H1 (cell line): ENCODE results near the gene OXLD1. TPM values are rescaled to one million over a fixed set of nuclear protein-coding genes. Genes with fewer than 3 reads are reported as not detected.

Experiments used
- CTCF ChIA-PET: fragments of 300-600 bp; sonication (Branson Sonifier 250); formaldehyde crosslinking; loops from one replicate; lab custom pipeline; 2021; ENCODE audit not compliant: partially characterized antibody; lab: Charles Lee
- POLR2A ChIA-PET: fragments of 300-600 bp; sonication (Branson Sonifier 250); formaldehyde crosslinking; loops from one replicate; lab custom pipeline; 2021; ENCODE audit warnings: inconsistent platforms; ENCODE audit not compliant: partially characterized antibody; lab: Charles Lee
- DNase-seq, 2 experiments: peaks; one replicate each; pipeline versions ENCODE4 v3.0.0 to v3.0.0-alpha.2; 2010 to 2022; ENCODE audit warnings: low spot score in 2 of 2, low read depth in 1 of 2, mixed read lengths in 1 of 2
- FAIRE-seq: peaks from 2 replicates; lab custom pipeline; 2011; peaks lifted over from hg19 to GRCh38; lab: Jason Lieb, UNC
- H2AFZ ChIP-seq: 2 replicates; pipeline ENCODE4 v1.8.1; 2012; ENCODE audit warnings: low read length, inconsistent platforms
- H2AK5ac ChIP-seq: 2 replicates; pipeline ENCODE4 v1.6.1; 2013; ENCODE audit warnings: low read depth, low read length
- H2BK120ac ChIP-seq: replicated peaks from 2 replicates; pipeline ENCODE3; 2013; ENCODE audit warnings: low read depth, low read length, inconsistent platforms
- H2BK12ac ChIP-seq: 2 replicates; pipeline ENCODE4 v1.6.1; 2013; ENCODE audit warnings: low read depth, low read length
- H2BK15ac ChIP-seq: 2 replicates; pipeline ENCODE4 v1.6.1; 2013; ENCODE audit warnings: low read length
- H2BK20ac ChIP-seq: 2 replicates; pipeline ENCODE4 v1.6.1; 2013; ENCODE audit warnings: low read length
- H2BK5ac ChIP-seq: 2 replicates; pipeline ENCODE4 v1.6.1; 2013; ENCODE audit warnings: low read depth, low read length
- H3K14ac ChIP-seq: 2 replicates; pipeline ENCODE4 v1.6.1; 2013; ENCODE audit warnings: inconsistent platforms; ENCODE audit not compliant: insufficient read length
- H3K18ac ChIP-seq: 2 replicates; pipeline ENCODE4 v1.6.1; 2013; ENCODE audit warnings: low read length; ENCODE audit errors: extremely low read depth
- H3K23ac ChIP-seq: 2 replicates; pipeline ENCODE4 v1.6.1; 2013; ENCODE audit warnings: inconsistent platforms; ENCODE audit not compliant: insufficient read length
- H3K23me2 ChIP-seq: 2 replicates; pipeline ENCODE4 v1.6.1; 2013; ENCODE audit warnings: low read depth, low read length
- H3K27ac ChIP-seq: 2 replicates; pipeline ENCODE4 v1.6.1; 2011; ENCODE audit warnings: low read depth, low read length, inconsistent platforms
- H3K27me3 ChIP-seq, 4 experiments: replicated peaks in 1 of 4; 1 replicate in 1 of 4; 2 replicates in 3 of 4; pipeline versions ENCODE4 v1.6.1 to v1.8.1; 2011 to 2013; ENCODE audit warnings: low read length in 3 of 4, mild to moderate bottlenecking in 3 of 4, inconsistent platforms in 2 of 4, mixed read lengths in 2 of 4, moderate library complexity in 1 of 4; ENCODE audit not compliant: control insufficient read depth in 3 of 4, insufficient read depth in 3 of 4; ENCODE audit errors: extremely low read depth in 1 of 4
- H3K36me3 ChIP-seq, 4 experiments: 2 replicates each; pipeline versions ENCODE4 v1.6.1 to v1.8.1; 2011 to 2013; ENCODE audit warnings: mild to moderate bottlenecking in 4 of 4, low read length in 3 of 4, moderate library complexity in 2 of 4, control low read depth in 1 of 4, inconsistent platforms in 1 of 4; ENCODE audit not compliant: insufficient read depth in 4 of 4, control insufficient read depth in 2 of 4
- H3K4ac ChIP-seq: replicated peaks from 2 replicates; pipeline ENCODE3; 2013; ENCODE audit warnings: low read length, low read depth, mixed read lengths, inconsistent platforms; ENCODE audit not compliant: insufficient read length
- H3K4me1 ChIP-seq, 4 experiments: replicated peaks in 1 of 4; 1 replicate in 1 of 4; 2 replicates in 3 of 4; pipeline versions ENCODE4 v1.6.1 to v1.8.1; 2011 to 2013; ENCODE audit warnings: low read length in 3 of 4, inconsistent platforms in 2 of 4, mixed read lengths in 1 of 4; ENCODE audit not compliant: insufficient read depth in 4 of 4, control insufficient read depth in 3 of 4
- H3K4me2 ChIP-seq, 2 experiments: 2 replicates each; pipeline versions ENCODE4 v1.6.1 to v1.8.1; 2011 to 2013; ENCODE audit warnings: low read depth in 2 of 2, low read length in 2 of 2, control low read depth in 1 of 2, inconsistent platforms in 1 of 2, mild to moderate bottlenecking in 1 of 2; ENCODE audit not compliant: insufficient read depth in 1 of 2
- H3K4me3 ChIP-seq, 4 experiments: fragments of 200-600, 300-600 bp in 1 of 4; sonication (generic), shearing (Covaris generic), sonication (Bioruptor Twin) in 1 of 4; 2 replicates each; pipeline versions ENCODE4 v1.5.1 to v1.8.1; 2011 to 2016; ENCODE audit warnings: low read length in 4 of 4, low read depth in 3 of 4, control low read depth in 2 of 4, inconsistent platforms in 2 of 4, mild to moderate bottlenecking in 2 of 4, mixed read lengths in 1 of 4, moderate library complexity in 1 of 4; ENCODE audit not compliant: insufficient read depth in 2 of 4; ENCODE audit errors: extremely low read depth in 1 of 4
- H3K56ac ChIP-seq: replicated peaks from 2 replicates; pipeline ENCODE3; 2013; ENCODE audit warnings: low read depth, mild to moderate bottlenecking, mixed read lengths, low read length, inconsistent platforms; ENCODE audit not compliant: insufficient read length
- H3K79me1 ChIP-seq: 2 replicates; pipeline ENCODE4 v1.6.1; 2013; ENCODE audit warnings: low read depth, low read length, control low read depth
- H3K79me2 ChIP-seq, 2 experiments: 2 replicates each; pipeline versions ENCODE4 v1.6.1 to v1.8.1; 2012 to 2013; ENCODE audit warnings: low read length in 2 of 2, mild to moderate bottlenecking in 2 of 2, inconsistent platforms in 1 of 2; ENCODE audit not compliant: insufficient read depth in 2 of 2, control insufficient read depth in 1 of 2
- H3K9ac ChIP-seq, 4 experiments: replicated peaks in 1 of 4; 1 replicate in 1 of 4; 2 replicates in 3 of 4; pipeline versions ENCODE4 v1.6.1 to v1.8.1; 2011 to 2013; ENCODE audit warnings: low read depth in 3 of 4, low read length in 3 of 4, control low read depth in 2 of 4, mild to moderate bottlenecking in 2 of 4, moderate library complexity in 2 of 4, inconsistent platforms in 1 of 4; ENCODE audit errors: extremely low read depth in 1 of 4
- H3K9me3 ChIP-seq, 2 experiments: 2 replicates each; pipeline versions ENCODE4 v1.6.1 to v1.8.1; 2012 to 2013; ENCODE audit warnings: mild to moderate bottlenecking in 2 of 2, moderate library complexity in 2 of 2, control low read depth in 1 of 2, inconsistent platforms in 1 of 2, low read depth in 1 of 2, low read length in 1 of 2, mixed read lengths in 1 of 2; ENCODE audit not compliant: insufficient read depth in 2 of 2
- H4K20me1 ChIP-seq, 2 experiments: replicated peaks in 1 of 2; 2 replicates each; pipeline versions ENCODE3 to v1.8.1; 2011 to 2013; ENCODE audit warnings: inconsistent platforms in 2 of 2, low read length in 2 of 2, mild to moderate bottlenecking in 1 of 2; ENCODE audit not compliant: insufficient read depth in 2 of 2, control insufficient read depth in 1 of 2
- H4K5ac ChIP-seq: 2 replicates; pipeline ENCODE4 v1.6.1; 2013; ENCODE audit warnings: low read length, low read depth, mixed read lengths, inconsistent platforms; ENCODE audit not compliant: insufficient read length
- H4K8ac ChIP-seq: 2 replicates; pipeline ENCODE4 v1.8.0; 2013; ENCODE audit warnings: mild to moderate bottlenecking, moderate library complexity, low read length, inconsistent platforms; ENCODE audit not compliant: insufficient read depth; ENCODE audit errors: extremely low read depth
- H4K91ac ChIP-seq: replicated peaks from 2 replicates; pipeline ENCODE3; 2013; ENCODE audit warnings: low read length, mixed read lengths, inconsistent platforms; ENCODE audit not compliant: insufficient read length
- CHD1 ChIP-seq: IDR thresholded peaks from 2 replicates; pipeline ENCODE4 v1.6.1; 2012; ENCODE audit warnings: low read depth, low read length, improper control_type of control experiment
- CTBP2 ChIP-seq: IDR thresholded peaks from 2 replicates; pipeline ENCODE4 v1.7.0; 2011; ENCODE audit warnings: borderline replicate concordance, mild to moderate bottlenecking, moderate library complexity, mixed read lengths, low read length; ENCODE audit not compliant: insufficient read depth, insufficient read length
- EP300 ChIP-seq, 2 experiments: IDR thresholded peaks; 1 replicate in 1 of 2; 2 replicates in 1 of 2; pipeline ENCODE4 v1.6.1; 2011 to 2012; ENCODE audit warnings: low read depth in 2 of 2, low read length in 2 of 2, mild to moderate bottlenecking in 2 of 2, borderline replicate concordance in 1 of 2, inconsistent platforms in 1 of 2, moderate library complexity in 1 of 2
- SIN3A ChIP-seq, 2 experiments: IDR thresholded peaks in 1 of 2; conservative IDR thresholded peaks in 1 of 2; 2 replicates each; pipeline ENCODE4 v1.6.1; 2011 to 2012; ENCODE audit warnings: low read length in 2 of 2, improper control_type of control experiment in 1 of 2, low read depth in 1 of 2, mild to moderate bottlenecking in 1 of 2
- TCF12 ChIP-seq: IDR thresholded peaks from 2 replicates; pipeline ENCODE4 v1.6.1; 2011; ENCODE audit warnings: low read depth, mild to moderate bottlenecking, low read length
- WGBS, 2 experiments: shearing (Covaris generic) in 1 of 2; methylation state at CpG; one replicate each; pipeline versions ENCODE4 v1.1.6 to v1.1.7; 2013 to 2015; ENCODE audit warnings: low lambda C conversion rate in 2 of 2, mixed read lengths in 2 of 2, inconsistent platforms in 1 of 2, low coverage in 1 of 2, missing lambda C conversion rate in 1 of 2; ENCODE audit not compliant: insufficient replicate concordance in 2 of 2, insufficient coverage in 1 of 2, insufficient read length in 1 of 2; ENCODE audit errors: extremely low coverage in 1 of 2, missing lambda C conversion rate in 1 of 2; 5-methylcytosine and 5-hydroxymethylcytosine counted together
- polyA plus RNA-seq, 7 experiments: library from polyadenylated mRNA; depleted of rRNA in 3 of 7; stranded (reverse) in 5 of 7; unstranded in 2 of 7; fragments of >200 nt in 5 of 7; fragments of 200-250 nt in 2 of 7; gene quantifications; 1 replicate in 5 of 7; 2 replicates in 1 of 7; 4 replicates in 1 of 7; pipeline versions ENCODE4 v1.2.1 to v1.2.3, GENCODE V29; 2011 to 2013; ENCODE audit warnings: missing spikeins in 2 of 7, mixed read lengths in 2 of 7
- total RNA-seq: library from RNA; stranded (reverse); fragmentation: NEBNext Ultra II Directional; extraction: Animal tissue kit (Norgen Biotek cat#: 25700); gene quantifications from 2 replicates; pipeline ENCODE4 v1.2.1, GENCODE V29; 2021

Gene OXLD1
- total and polyA plus RNA-seq, 2 of the 8 experiments (the other 6 are each of a cell fraction or from before 2014, with no cell fraction given), result 41.5 to 61.9 TPM

DNA sequence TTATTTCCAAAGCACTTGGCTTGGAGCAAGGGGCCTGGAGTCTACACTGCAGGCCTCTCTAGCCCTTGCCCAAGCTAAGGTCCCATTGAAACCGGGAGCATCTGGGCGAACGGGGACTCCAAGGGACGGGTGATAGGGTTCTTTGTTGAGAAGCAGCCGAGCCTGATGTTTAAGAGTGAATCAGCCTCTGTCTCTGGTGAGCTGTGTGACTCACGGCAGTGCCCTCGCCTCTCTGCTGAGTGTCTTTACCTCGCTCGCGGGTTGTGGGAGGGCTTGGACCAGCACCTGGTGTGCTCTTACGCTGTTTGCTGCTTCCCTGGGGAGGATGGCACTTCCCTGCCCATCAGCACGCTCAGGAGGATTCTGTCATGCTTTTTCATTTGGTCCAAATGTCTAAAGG lies 18.7 kb upstream of the OXLD1 start:
- peak overlapping the region in 2 of 4 experiments; percentile 57 to 88; a peak in 4 of 8 replicates for H3K4me3 ChIP-seq
- peaks cover 3 to 14% (median 7%) of the 10 kb centered on the region in 4 experiments; a peak in 6 of 7 replicates for H3K4me1 ChIP-seq
- peaks cover 12% of the 10 kb centered on the region for H3K23me2 ChIP-seq
- 86% methylated on average over 12 of the region's 12 CpGs; no CpG with 5 or more reads in 1 of the 2 experiments for WGBS, 2 experiments
- no peak overlapping the region for H4K91ac ChIP-seq
- H2BK120ac ChIP-seq, result no peak overlapping the region
- no peaks in the 10 kb centered on the region; a peak in 1 of 7 replicates for H3K27me3 ChIP-seq
- FAIRE-seq, result no peak
- peaks cover 0 to 31% of the 10 kb centered on the region in 2 experiments for H4K20me1 ChIP-seq
- H3K14ac ChIP-seq, result no peak overlapping the region
- no peak overlapping the region for H2AFZ ChIP-seq
- no peak for DNase-seq
- H3K18ac ChIP-seq, result no peak overlapping the region
- H3K4me2 ChIP-seq, result peak overlapping the region; percentile 76 to 88; a peak in 3 of 4 replicates
- H3K79me2 ChIP-seq, result peaks cover 4 to 39% of the 10 kb centered on the region in 2 experiments; a peak in 3 of 4 replicates
- no peaks in the 10 kb centered on the region for H3K9me3 ChIP-seq
- ChIA-PET CTCF (interaction anchor here (0.6 to 3.1 kb wide), 7 partner anchors 9 to 184 kb away, joined by 4 to 20 read pairs (median 5); partner anchors contain the start of gene MRPL12), POLR2A (interaction anchor here (1.0 to 28.4 kb wide), 6 partner anchors 9 to 24 kb away, joined by 4 to 436 read pairs (median 38); partner anchors contain the start of genes CCDC137, MRPL12, OXLD1 and SLC25A10)
- H3K56ac ChIP-seq, result no peak overlapping the region
- no peak overlapping the region for H2BK15ac ChIP-seq
- H4K5ac ChIP-seq, result no peak overlapping the region
- H2BK5ac ChIP-seq, result 0 out of 2 replicates have a peak overlapping the region, but pooled peaks have one; percentile 4
- no peak overlapping the region for H2BK20ac ChIP-seq
- no peak overlapping the region for H3K9ac ChIP-seq
- H3K23ac ChIP-seq, result no peak overlapping the region
- H2BK12ac ChIP-seq, result no peak overlapping the region
- no peak overlapping the region for H4K8ac ChIP-seq
- no peak overlapping the region for H3K4ac ChIP-seq
- no peak overlapping the region for H3K27ac ChIP-seq
- H3K36me3 ChIP-seq, result peaks cover 2 to 23% (median 17%) of the 10 kb centered on the region in 4 experiments; a peak in 6 of 8 replicates
- H3K79me1 ChIP-seq, result peaks cover 15% of the 10 kb centered on the region
- no peak overlapping the region for H2AK5ac ChIP-seq
- TF ChIP-seq CHD1, result no peak
- TF ChIP-seq TCF12, result no peak
- no peak for TF ChIP-seq EP300 (IDR thresholded peaks at IDR 0.05; ENCODE audit: borderline replicate concordance in 1 of 2, low read depth in 2 of 2, low read length in 2 of 2)
- TF ChIP-seq CTBP2, result no peak
- no peak for TF ChIP-seq SIN3A (conservative IDR thresholded peaks at IDR 0.05 in 1 of 2, IDR thresholded peaks at IDR 0.05 in 1 of 2; ENCODE audit: low read depth in 1 of 2, low read length in 2 of 2)
